ENCODE results near the gene MMP25.

DNA sequence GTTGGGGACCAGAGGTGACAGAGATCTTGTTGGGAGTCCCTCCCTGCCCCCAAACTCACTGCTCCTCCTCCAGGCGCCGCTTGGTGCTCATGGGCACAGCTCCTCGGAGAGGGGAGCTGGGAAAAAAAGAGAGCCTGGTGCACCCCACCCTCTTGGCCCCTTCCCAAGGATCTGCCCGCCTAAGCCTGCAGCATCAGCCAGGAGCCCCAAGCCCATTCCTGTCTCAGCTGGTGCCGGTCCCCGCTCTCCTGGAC, 23.0 kb upstream of the MMP25 start:
- TF ChIP-seq, protein P1, sequence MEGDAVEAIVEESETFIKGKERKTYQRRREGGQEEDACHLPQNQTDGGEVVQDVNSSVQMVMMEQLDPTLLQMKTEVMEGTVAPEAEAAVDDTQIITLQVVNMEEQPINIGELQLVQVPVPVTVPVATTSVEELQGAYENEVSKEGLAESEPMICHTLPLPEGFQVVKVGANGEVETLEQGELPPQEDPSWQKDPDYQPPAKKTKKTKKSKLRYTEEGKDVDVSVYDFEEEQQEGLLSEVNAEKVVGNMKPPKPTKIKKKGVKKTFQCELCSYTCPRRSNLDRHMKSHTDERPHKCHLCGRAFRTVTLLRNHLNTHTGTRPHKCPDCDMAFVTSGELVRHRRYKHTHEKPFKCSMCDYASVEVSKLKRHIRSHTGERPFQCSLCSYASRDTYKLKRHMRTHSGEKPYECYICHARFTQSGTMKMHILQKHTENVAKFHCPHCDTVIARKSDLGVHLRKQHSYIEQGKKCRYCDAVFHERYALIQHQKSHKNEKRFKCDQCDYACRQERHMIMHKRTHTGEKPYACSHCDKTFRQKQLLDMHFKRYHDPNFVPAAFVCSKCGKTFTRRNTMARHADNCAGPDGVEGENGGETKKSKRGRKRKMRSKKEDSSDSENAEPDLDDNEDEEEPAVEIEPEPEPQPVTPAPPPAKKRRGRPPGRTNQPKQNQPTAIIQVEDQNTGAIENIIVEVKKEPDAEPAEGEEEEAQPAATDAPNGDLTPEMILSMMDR (IDR thresholded peaks at IDR 0.05), result no peak
- TF ChIP-seq POLR2A (IDR thresholded peaks at IDR 0.05), result peak in 1 of 2 donors; percentile 50
